Epidermal melanocyte (primary cell): ENCODE results near the gene PDLIM4.

ENCODE experiments used
- DNase-seq: peaks from one replicate; pipeline ENCODE4 v3.0.0; 2011; ENCODE audit warnings: low spot score; ENCODE audit not compliant: insufficient read length

Gene PDLIM4

DNA sequence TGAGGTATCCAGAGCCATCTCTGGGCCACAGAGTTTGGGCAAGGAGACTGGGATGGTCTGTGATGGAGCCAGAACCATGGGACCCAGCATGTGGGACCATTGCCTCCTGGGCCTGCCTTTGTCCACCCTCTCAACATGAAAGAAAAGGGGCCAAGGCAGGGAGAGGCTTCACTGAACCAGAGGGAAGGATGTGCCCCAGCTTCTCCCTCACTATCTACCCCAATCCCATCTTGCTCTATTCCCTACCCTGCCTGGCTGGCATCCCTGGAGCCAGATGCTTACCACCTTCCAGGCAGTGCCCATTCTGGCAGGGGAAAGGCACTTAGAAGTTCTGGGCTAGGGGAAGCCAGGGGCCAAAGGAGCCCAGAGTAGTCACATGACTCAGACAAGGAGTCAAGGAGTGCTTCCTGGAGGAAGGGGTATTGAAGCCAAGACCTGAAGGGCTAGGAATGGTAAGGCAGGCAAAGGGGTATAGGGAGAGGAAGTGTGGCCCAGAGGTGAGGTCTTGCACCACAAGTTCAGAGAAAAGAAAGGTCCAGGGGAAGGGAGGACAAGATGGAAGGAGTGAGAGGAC, 9.8 kb downstream of the PDLIM4 start:
- no peak for DNase-seq

DNA sequence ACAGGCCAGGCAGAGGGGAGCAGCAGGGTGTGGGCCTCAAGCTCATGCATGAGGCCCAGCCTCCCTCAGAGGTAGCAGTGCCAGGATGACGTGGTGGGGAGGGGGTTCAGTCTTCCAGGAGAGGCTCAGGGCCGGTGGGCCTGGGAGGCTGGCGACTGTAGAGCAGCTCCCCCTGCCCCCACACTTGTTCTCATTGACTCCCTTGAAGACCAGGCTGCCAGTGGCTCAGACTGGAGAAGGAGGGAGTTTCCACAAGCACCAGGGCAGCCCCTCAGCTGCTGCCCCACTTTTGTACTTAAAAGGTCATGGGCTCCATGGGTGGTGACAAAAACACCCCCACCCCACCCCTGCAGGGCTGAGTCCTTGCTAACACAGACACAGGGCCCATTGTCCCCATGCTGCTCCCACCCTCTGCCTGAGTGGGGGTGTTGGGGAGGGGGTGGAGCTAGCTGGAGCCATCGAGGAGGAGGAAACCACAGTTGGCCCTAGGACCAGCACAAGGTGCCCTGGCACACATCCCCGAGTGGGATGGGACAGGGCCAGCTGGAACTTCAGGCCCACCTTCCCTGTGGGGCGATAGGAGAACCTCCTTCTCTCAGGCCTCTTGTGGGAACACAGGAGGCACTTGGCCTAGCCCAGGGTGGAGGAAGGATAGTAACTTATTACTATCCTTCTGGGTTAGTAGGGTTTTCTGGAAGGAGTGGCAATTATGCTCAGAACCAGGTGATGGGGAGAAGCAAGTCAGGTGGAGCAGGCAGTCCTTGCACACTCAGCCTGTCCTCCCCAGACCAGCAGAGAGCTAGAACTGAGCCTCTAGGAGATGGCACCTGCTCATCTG, 10.7 kb downstream of the PDLIM4 start:
- no peak for DNase-seq

DNA sequence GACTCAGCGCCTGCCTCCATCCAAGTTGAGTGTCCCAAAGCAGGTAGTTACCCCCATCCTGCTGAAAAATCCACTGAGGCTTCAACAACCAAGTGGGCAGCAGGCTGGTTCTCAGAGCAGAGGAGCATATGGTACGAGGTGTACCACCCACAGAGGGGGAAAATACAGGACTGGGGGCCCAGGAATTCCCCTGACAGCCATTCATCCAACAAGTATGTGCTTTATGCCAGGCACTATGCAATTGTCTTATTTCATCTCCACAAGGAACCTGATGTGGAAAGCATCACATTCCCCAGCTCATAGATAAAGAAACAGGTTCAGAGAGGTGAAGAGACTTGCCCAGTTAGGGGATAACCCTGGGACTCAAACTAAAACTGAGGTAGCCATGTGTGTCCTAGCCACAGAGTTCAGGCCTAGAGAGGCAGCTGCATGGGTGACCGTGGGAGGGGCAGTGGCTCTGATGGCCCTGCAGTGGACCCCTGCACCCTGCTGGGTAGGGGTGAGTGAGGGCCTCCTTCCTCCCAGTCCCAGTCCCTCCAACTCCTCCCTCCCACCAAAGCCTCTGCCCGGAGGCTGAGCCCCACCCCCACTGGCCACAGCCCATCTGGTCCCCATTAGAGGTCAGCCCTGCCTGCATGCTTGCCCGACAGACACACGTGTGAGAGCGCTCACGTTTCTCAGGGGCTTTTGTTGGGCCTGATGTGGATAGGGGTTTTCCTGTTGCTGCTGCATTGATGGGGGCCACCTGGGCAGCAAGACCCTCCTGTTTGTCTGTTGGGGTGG, 11.5 kb downstream of the PDLIM4 start:
- DNase-seq = no peak

DNA sequence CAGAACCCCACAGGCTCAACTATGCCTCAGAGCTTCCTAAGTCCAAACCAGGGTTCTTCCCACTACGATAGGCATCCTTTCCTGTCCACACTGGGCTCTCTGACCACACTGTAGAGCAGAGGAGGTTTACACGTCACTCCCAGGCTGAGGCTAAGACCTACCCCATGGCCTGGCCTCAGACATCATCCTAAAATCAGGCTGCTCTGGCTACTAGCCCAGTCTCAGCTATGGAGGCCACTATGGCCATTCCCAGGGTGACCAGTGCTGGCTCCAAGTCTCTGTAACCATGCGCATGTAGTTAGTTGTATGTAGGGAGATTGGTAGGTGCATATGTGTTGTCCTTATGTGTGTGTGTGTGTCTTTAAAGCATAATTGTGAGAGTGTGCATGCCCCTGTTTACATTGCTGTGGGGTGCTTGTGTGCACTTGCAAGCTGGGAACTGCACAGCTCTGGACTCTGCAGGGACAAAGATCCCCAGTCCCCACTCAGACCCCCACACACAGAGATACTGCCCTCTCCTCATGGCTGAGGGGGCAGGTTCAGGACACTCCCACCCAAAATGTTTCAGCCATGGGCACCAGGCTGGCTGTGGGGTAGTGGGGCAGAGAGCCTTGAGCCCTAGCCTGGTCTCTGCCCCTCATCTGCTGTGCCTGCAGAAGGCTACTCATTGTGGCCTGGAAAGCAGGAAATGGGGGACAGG, 12.3 kb downstream of the PDLIM4 start:
- no peak for DNase-seq

DNA sequence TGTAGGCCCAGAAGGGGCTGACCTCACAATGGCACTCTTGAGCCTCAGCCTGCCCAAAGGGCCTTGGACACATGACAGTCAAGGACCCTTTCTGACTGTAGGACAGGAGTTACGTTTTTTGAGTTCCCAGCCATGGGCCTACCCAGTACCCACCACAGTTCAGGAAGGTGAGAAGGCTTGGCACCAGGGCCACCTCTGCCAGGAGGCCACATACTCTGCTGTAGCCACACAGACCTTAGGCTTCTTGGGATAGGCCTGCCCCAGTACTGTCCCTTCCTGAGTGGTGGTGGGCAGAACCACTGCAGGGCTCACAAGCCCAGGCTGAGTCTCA, 12.8 kb downstream of the PDLIM4 start:
- DNase-seq = no peak

DNA sequence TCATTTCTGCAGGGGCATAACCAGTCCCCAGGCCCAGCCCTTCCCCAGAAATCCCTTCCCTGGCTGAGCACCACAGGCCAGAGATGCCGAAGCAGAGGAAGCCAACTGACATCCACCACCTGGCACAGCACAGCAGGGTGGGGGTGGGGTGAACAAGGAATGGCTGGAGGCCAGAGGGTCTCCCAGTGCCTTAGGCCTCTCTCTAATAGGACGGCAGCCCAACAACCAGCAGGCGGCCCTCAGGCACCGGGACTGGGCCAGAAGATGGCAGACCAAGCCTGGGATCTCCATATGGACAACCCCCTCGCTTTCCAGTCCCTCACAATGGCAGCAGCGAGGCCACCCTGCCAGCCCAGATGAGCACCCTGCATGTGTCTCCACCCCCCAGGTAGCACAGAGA, 13.2 kb downstream of the PDLIM4 start:
- DNase-seq = no peak

DNA sequence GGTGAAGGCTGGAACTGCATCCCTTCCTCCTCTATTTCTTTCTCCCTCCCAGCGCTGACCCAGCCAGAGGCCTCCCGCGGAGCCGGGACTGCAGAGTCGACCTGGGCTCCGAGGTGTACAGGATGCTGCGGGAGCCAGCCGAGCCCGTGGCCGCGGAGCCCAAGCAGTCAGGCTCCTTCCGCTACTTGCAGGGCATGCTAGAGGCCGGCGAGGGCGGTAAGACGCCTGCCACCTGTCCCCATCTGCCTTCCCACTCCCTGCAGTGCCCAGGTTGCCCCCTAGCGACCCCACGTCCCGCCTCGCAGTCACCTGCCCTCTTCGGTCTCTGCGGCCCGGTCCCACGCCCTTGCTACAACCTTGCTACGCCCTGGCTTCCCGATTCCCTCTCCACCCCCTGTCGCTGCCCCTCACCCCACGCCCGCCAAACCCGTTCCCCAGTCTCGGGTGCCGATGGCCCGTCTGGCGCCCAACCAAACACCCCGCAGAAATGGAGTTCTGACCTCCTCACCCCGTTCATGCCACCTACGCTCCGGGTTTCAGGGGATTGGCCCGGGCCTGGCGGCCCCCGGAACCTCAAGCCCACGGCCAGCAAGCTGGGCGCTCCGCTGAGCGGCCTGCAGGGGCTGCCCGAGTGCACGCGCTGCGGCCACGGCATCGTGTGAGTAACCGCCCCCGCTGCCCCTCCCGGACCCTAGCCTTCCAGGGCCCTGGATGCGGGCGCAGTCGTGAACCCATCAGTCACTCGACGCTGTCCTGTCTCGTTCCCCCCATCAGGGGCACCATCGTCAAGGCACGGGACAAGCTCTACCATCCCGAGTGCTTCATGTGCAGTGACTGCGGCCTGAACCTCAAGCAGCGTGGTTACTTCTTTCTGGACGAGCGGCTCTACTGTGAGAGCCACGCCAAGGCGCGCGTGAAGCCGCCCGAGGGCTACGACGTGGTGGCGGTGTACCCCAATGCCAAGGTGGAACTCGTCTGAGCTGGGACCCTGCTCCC, 14.1 kb downstream of the PDLIM4 start:
- DNase-seq = no peak

DNA sequence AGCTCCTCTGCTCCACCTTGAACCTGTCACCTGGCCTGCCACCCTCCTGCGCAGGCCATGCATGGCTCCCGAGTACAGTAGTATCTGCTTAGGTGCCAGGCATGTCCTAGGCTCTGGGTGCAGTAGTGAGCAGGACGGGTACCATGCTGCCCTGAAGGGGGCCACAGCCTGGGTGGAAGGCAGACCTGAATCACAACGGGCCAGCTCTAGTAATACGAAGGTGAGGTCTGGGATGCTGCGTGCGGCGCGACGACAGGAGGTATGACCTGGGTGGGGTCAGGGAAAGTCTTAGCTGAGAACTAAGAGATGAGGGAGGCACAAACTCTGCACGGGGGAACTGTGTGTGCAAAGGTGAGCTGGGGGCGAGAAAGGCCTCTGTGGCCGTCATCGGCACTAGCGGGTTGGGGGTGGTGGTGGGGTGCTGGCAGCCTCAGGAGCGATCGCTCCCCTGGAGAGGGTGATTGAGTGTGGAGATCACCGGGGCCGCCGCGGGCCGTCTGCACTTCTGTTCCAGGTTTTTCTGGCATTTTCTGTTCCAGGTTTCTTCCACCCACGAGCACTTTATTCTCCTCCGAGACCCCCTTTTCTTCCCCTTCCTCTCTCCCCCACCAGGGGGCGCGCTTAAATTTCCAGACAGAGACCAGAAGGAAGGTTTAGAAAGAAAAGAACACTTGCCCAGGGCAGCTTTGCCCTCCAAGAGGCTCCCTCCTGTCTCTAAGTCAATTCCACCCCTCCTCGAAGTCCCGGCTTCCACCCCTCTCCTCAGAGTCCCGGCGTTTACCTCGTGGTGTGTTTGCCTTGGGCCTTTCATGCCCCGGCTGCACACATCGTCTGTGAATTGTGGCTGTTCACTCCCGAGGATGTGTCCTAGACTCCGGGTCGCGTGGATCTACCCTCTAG, 15.1 kb downstream of the PDLIM4 start:
- peak; percentile 57 for DNase-seq

DNA sequence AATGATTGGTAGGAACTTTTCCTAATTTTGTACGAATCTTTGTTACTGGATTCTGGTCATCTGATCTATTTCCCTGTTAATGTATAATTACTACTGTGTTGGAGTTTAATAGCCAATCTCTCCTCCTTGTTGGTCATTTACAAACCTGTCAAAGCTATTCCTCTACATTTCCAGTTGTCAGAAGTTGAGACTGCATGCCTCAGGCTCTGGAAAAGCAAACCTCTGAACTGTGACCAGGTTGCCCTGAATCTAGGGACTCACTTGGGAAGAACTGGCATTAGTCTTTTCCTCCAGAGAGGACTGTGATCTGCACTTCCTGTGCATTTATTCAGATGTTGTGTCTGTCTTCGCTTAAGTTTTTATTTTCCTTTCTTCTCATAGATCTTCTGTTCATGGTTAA, 16.1 kb downstream of the PDLIM4 start:
- no peak for DNase-seq

DNA sequence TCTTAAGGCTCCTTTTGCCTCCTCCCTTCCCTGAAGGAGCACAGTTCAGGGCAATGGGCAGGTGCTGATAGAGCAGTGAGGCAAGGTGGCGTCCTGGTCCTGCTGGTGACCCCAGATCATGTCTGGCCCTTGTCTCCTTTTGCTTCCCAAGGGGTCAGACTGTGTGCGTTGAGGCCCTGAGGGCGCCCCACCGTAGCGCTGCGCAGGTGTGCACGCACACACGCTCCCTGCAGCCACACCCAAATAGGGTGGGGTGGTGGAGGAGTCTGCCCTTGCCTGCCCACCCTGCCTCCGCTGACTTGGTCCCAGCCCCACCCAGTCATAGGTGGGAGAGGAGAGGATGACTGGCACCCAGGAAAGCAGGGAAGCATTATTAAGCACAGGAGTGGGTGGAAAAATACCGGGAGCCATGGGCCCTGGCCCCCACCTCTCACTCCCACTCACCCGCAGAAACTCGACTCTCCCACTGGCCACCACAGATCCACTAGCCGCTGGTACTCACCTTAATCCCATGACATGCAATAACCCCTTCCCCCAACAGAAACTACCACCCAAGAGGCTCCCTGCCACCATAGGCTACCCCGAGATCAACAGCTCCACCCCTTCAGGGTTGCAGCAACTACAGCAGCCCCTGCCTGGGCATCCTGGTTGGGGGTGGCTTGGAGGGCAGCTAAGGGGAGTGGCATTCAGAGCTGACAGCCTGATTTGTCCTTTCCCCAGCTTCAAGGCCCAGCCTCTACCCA, 16.7 kb downstream of the PDLIM4 start:
- DNase-seq = no peak

DNA sequence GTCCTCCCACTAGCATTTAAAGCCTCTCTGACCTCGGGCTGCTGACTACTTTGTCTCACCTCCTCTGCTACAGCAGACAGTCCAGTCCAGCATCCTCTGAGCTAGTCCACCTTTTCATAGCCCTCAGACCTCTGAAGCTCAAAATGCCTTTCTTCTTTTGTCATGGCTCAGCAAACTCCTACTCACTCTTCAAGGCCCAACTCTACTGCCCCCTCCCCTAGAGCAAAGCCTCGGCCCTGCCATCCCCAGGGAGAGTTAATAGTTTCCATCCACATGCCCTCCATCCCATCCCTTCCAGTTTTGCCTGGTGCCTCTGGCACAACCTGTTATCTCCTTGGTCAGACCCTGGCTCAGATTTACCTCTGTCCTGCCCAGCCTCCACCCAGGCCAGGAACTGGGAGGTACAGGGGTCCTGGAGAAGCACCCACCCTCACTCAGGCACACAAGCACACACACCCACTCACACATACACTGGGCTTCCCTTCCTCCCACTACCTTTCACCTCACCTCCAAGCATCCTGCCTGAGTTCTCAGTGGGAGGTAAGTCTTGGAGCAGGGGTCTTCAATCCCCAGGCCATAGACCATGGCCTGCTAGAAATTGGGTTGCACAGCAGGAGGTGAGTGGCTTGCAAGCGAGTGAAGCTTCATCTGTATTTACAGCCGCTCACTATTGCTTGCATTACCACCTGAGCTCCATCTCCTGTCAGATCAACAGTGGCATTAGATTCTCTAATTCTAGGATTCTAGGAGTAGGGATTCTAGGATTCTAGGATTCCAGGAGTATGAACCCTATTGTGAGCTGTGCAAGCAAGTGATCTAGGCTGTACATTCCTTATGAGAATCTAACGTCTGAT, 18.1 kb downstream of the PDLIM4 start:
- no peak for DNase-seq

DNA sequence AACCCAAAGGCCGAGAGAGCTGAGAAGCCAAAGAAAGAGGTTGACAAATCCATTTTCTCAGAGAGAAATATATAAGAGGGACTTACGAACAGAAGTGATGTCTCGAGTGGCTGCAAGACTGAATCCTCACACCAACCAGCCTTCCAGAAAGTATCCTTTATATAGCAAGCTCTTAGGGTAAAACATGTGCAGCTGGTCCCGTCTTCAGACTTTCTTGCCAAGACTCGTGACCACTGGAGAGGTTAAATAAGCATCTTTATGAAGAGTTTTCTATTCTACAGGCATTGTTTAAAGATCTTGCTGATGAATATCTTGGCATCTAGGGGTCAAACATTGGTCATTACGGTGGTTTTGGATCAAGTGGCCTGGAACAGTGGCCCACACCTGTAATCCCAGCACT, 19.8 kb downstream of the PDLIM4 start:
- DNase-seq = no peak

DNA sequence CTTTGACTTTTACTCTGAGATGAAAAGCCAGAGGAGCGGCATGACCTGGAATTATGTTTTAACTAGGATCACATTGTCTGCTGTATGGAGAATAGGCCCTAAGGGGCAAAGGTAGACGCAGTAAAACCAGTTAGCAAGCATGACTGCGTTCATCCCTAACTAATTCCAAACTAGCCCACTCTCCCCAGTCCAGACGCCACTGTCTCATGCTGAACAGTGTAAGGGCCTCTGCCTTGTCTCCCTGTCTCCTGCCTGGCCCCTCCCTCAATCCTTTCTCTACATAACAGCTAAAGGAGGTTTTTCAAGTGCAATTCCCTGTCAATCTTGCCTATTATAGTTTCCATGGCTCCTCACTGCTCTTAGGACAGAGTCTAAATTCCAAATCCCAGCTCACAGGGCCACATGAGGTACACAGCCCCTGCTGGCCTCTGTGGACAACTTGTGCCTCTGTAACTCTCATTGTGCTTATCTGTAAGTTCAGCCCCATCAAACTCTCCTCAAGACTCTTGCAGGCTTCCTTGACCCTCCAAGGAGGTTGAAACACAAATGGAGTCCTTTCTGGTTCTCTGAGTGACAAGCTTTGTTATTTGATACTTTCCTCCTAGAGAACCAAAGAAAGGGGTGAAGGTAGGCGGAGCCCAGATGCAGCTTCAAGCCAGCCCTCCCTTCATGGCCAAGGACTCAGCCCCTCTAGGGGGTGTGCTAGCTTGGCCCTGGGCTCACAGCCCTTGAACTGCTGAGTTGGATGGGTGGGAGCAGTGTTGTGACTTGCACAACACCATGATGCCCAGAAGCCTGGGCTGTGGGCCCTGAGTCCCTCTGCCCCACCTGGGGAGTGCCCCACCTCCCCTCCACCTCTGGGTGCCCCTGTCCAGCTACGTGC, 20.7 kb downstream of the PDLIM4 start:
- no peak for DNase-seq

DNA sequence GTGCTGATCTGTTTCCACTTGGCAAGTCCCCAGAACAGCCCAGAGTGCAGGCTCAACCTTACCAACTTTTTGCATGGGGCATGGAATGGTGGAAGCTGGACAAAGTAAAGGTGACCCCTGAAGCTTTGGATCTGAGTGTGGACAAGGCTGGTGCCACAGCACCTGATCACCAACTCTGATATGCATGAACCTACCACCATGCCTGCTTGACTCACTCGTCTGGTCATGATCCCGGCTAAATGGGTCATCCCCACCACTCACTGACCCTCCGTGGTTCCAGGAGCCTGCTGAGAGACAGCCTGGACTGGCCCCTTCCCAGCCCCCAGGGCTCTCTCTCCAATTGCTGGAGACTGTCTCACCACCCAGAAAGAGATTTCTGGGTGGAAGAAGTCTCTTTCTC, 22.3 kb downstream of the PDLIM4 start:
- no peak for DNase-seq

DNA sequence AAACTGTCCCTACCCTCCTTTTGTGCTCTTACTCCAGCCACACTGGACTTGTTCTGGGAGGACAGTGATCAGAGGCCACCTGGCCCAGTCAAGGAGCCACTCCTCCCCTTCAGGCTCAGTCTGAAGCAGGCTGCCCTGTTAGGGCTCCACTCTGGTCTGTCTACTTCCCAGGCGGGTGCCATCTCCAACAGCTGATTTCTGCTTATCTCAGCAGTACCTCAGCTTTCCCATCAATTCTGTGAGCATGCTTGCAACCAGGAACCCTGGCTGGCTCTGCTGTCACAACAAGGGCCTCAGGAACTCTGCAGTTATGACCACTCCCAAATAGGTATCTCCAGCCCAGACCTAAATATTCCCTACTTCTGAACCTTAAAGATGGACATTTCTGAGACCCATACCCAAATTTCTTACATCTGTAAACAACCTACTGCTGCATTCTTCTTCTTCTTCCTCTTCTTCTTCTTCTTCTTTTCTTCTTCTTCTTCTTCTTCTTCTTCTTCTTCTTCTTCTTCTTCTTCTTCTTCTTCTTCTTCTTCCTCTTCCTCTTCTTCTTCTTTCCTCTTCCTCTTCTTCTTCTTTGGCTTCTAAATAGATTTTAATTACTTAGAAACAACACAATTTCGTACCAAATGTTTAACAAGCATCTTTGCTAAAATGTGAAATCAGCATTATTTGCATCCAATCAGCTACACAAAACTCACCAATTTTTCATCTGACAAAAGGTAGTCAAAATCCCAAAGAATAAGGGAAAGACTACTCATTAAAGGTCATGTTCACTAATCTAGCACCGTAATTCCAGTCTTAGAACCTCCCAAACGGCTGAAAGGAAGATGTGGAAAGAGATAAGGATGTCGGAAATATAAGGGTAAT, 23.1 kb downstream of the PDLIM4 start:
- DNase-seq = no peak
